Neural progenitor cell (in vitro differentiated cells): ENCODE measurements around the gene CEACAM16.
"Not testable (repeated sequence)": the region's sequence is repeated elsewhere in the genome, so short reads cannot be mapped to it uniquely, and the experiment has no call there.

Experiments used
- EZH2 ChIP-seq: fragments of 200-600 bp; sonication (generic); IDR thresholded peaks from 2 replicates; pipeline ENCODE4 v1.6.1; 2017; ENCODE audit warnings: antibody characterized with exemption, mild to moderate bottlenecking, moderate library complexity
- EZH2phosphoT487 ChIP-seq: fragments of 200-600 bp; sonication (generic); IDR thresholded peaks from 2 replicates; pipeline ENCODE4 v1.6.1; 2017; ENCODE audit warnings: antibody characterized with exemption
- TF ChIP-seq, protein P1 (sequence below): fragments of 200-600 bp; sonication (generic); IDR thresholded peaks from 2 replicates; pipeline ENCODE4 v1.5.1; 2017; ENCODE audit warnings: antibody characterized with exemption, mild to moderate bottlenecking

DNA sequence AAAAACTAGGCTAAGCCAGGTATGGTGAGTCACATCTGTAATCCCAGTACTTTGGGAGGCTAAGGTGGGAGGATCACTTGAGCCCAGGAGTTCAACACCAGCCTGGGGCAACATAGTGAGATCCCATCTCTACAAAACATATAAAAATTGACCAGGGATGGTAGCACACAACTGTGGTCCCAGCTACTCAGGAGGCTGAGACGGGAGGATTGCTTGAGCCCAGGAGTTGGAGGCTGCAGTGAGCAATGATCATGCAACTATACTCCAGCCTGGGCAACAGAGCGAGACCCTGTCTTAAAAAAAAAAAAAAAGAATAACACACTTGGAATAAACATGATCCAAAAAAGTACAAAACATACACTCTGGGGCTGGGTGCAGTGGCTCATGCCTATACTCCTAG is 28.9 kb upstream of the CEACAM16 start:
- not testable (repeated sequence) for TF ChIP-seq EZH2phosphoT487, EZH2
- TF ChIP-seq, protein P1, sequence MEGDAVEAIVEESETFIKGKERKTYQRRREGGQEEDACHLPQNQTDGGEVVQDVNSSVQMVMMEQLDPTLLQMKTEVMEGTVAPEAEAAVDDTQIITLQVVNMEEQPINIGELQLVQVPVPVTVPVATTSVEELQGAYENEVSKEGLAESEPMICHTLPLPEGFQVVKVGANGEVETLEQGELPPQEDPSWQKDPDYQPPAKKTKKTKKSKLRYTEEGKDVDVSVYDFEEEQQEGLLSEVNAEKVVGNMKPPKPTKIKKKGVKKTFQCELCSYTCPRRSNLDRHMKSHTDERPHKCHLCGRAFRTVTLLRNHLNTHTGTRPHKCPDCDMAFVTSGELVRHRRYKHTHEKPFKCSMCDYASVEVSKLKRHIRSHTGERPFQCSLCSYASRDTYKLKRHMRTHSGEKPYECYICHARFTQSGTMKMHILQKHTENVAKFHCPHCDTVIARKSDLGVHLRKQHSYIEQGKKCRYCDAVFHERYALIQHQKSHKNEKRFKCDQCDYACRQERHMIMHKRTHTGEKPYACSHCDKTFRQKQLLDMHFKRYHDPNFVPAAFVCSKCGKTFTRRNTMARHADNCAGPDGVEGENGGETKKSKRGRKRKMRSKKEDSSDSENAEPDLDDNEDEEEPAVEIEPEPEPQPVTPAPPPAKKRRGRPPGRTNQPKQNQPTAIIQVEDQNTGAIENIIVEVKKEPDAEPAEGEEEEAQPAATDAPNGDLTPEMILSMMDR = not testable (repeated sequence)
